Stimulated activated CD8-positive, alpha-beta memory T cell treated with anti-CD3 and anti-CD28 coated beads, Interleukin-4, amount 100 ng/mL, for 1 hour (primary cell): ENCODE results near the gene NAALADL2.
"Not testable (repeated sequence)": the region's sequence is repeated elsewhere in the genome, so short reads cannot be mapped to it uniquely, and the experiment has no call there.

ENCODE experiments used
- DNase-seq, 2 donors: peaks; one replicate each; pipeline ENCODE4 v3.0.0-alpha.2; 2020; ENCODE audit warnings: low read depth in 2 of 2, low spot score in 1 of 2

Gene NAALADL2

GRCh38 chr3:175411946-175412345 is 552.8 kb downstream of the NAALADL2 start:
- DNase-seq: no peak

- DNase-seq: no peak
Observed at GRCh38 chr3:175413926-175414325, 554.8 kb downstream of the NAALADL2 start.

DNA sequence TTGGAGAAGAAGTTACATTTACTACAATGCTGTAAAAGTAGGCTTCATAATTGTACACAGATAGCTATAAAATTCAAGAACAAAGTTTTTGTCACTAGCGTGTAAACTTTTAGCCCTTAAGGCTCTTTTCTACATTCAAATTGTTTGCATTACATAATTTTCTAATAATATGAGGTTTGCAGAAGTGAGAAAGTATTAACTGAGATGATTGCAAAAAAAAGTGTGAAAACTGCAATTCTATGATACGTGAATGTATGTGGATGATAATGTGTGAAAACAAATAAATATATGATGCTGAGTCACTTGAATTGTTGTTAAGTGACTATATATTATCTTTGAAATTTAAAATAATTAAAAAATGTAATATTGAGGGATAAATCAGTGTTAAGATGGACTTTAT is 557.5 kb downstream of the NAALADL2 start:
- no peak for DNase-seq

- no peak for DNase-seq
Observed at GRCh38 chr3:175417426-175417825, 558.3 kb downstream of the NAALADL2 start.

DNA sequence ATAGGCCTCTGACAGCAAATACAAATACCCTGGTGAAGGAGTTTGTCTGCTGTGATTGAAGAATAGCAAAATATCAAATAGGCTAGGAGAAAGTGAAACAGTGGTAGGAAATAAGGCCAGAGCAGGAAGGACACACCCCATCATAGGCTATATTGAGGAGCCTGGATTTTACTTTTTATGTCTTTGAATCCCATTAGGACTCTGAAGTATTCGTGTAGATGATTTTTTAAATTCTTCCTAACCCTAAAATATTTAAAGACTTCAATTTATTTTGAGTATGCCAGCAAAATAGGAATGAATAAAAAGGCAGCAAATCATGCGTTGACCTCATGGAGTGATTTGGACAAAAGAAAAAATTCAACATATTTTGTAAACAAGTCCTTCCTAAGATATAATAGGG is 562.8 kb downstream of the NAALADL2 start:
- DNase-seq: no peak

DNA sequence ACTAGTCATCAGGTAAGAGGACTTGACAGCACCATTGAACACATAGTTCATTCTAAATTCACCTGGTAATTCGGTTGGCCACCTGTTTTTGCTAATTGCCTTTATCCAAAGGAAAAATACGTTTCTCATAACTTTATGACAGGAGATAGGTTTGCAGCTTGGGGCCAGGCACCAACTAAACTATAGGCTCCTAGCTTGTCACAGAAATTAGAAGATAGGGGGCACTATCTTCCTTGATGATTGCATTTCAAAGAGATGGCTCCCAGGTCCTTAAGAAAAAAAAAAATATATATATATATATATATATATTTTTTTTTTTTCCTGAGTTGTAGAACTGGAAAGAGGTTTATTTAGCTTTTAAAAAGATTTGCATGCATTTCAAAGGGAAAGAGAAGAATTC is 563.6 kb downstream of the NAALADL2 start:
- no peak for DNase-seq

DNA sequence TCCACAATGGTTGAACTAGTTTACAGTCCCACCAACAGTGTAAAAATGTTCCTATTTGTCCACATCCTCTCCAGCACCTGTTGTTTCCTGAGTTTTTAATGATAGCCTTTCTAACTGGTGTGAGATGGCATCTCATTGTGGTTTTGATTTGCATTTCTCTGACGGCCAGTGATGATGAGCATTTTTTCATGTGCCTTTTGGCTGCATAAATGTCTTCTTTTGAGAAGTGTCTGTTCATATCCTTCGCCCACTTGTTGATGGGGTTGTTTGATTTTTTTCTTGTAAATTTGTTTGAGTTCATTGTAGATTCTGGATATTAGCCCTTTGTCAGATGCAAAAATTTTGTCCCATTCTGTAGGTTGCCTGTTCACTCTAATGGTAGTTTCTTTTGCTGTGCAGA is 564.7 kb downstream of the NAALADL2 start:
- not testable (repeated sequence) for DNase-seq

DNA sequence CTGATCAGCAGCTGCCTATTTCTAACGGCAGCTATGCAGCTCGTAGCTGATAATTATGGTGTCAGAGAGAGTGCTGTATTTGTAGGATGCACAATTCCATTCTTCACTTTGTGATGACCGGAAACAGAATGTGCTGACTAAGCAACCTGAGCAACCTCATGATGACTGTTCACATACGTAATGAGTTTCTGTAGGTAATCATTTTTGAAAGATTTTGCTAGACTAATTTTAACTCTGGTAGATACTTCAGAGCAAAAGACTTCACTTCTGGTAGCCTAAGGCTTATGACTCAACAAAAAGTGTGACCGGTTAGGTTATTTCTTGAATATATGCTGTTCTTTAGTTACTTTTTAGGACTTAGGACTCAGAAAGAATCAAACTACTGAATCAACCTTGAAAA is 567.7 kb downstream of the NAALADL2 start:
- no peak for DNase-seq

DNA sequence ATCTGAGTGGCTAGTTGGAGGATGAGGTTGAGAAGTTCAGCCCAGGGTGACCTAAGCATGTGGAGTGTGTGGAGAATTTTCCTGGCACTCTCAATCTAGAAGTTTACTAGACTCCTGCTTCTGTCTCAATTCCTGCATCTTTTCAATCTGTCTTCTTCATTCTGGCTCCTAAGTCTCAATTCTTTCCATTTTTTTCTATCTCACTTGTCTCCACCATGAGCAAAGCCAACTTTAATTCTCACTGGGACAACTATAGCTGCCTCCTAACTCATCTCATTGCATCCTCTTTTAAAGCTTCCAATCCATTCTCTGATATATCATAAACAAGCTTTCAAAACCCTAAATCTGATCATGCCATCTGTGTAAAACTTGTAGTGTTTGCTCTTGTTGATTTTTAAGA is 569.3 kb downstream of the NAALADL2 start:
- DNase-seq: no peak

DNA sequence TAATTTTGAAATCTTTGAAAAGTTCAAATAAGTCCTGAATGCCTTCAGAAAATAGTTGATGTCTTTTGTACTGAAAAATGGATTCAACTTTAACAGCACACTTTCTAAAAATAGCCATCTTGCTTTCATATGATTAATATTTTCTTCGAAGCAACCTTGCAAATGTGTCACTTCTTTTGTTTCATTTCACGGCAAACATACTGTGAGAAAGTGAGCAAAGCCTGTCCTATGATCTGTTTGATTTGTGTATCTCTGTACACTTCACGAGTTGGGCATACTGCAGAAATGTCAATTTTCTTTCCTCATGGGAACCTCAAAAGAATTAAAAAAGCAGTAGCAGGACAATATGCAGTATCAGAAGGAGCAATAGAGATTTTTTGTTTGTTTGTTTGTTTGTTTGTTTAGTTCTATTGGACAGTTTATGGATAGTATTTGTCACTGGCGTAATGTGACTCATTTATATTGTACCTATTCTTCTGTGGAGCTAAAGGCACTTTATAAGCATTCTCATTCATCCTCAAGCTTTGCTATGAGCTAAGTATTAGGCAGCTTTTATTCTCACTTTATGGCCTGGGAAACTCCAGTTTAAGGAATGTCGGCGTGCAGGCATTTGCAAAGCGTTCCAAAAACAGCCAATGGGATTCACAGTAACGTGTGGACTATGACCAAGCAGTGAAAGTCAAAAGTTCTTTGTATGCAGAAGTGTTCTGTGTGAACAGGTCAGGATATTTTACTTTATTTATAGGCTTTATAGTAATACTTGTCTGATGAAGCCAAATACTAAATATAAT is 572.0 kb downstream of the NAALADL2 start:
- DNase-seq: no peak

GRCh38 chr3:175432376-175433025 is 573.4 kb downstream of the NAALADL2 start:
- no peak for DNase-seq

- no peak for DNase-seq
Observed at GRCh38 chr3:175433026-175433674, 574.0 kb downstream of the NAALADL2 start.

DNA sequence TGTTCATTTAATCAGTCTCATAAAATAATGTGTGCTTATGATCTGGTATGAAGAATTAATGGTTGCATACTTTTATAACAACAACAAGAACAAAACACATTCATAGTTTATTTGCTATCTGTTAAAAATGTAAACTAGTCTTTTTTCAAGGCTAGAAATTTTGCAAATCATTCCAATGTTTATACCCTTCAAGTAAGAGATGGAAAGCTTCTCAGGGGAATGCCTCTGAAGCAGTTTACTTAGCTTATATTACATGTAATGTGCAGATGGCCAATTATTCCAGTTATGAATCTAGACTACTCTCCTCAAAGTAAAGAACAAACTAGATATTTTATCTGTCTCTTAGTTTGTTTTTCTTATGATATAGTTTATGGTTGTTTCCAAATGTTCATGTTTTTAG is 575.4 kb downstream of the NAALADL2 start:
- DNase-seq: no peak

- DNase-seq: no peak
Observed at GRCh38 chr3:175443682-175444081, 584.5 kb downstream of the NAALADL2 start.

DNA sequence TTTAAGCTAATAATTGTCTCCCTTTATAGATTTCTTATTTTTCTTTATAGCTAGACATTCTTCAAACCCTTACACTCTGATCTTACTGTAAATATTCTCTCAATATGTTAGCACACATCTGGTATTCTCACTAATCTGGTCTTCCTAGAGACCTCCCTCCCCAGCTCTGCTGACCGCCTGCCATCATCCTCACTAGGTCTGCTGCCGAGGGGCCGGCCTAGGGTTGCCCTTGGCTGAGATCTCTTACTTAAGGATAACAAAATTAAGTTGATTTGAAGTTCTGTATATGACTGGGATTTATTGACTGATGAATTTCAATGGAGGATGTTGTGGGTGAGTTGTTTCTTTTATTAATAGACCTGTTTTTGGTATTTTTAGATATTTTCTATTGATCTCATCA is 586.6 kb downstream of the NAALADL2 start:
- no peak for DNase-seq

- no peak for DNase-seq
Observed at GRCh38 chr3:175447521-175447920, 588.4 kb downstream of the NAALADL2 start.

DNA sequence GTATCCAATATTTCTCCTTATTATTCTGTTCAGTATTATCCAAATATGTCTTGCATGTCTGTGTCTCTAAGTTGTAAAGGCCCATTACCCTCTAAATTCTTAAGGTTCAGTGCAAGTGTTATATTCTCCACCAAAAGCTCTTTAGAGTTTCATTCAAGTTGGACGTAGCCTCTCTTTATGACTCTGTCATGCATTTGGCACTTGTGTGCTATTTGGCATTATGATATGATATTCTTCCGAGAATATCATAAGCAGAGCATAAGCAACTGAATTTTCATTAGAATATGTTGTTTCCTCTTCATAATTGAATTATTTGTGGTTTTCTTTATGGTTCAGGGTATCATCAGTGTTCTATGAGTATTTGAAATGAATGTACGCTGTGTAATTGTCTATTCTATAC is 594.2 kb downstream of the NAALADL2 start:
- DNase-seq: no peak

DNA sequence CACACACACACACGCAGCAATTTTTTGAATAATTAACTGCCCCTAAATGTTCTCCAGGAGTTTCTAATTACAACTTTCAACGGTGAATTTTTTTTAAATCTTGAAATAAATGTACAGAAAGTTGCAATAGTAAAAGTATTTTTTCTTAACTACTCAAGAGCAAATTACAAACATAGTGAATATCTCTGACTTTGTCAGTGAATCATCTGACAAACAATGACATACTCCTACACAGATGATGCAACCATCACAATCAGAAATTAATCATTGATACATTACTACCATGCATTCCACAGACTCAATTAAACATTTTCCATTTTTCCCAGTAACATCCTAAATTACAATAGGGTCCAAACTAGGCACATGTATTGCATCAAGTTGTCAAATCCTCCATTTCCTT is 597.3 kb downstream of the NAALADL2 start:
- DNase-seq: no peak

GRCh38 chr3:175457301-175457700 is 598.2 kb downstream of the NAALADL2 start:
- no peak for DNase-seq

DNA sequence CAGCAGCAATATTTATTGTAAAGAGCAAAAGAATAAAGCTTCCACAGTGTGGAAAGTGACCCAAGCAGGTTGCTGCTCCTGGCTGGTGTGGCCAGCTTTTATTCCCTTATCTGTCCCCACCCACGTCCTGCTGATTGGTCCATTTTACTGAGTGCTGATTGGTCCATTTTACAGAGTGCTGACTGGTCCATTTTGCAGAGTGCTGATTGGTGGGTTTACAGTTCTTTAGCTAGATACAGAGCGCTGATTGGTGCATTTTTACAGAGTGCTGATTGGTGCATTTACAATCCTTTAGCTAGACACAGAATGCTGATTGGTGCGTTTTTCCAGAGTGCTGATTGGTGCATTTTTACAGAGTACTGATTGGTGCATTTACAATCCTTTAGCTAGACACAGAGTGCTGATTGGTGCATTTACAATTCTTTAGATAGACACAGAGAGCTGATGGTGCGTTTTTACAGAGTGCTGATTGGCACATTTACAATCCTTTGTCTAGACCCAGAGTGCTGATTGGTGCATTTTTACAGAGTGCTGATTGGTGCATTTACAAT is 601.8 kb downstream of the NAALADL2 start:
- DNase-seq: not testable (repeated sequence)

DNA sequence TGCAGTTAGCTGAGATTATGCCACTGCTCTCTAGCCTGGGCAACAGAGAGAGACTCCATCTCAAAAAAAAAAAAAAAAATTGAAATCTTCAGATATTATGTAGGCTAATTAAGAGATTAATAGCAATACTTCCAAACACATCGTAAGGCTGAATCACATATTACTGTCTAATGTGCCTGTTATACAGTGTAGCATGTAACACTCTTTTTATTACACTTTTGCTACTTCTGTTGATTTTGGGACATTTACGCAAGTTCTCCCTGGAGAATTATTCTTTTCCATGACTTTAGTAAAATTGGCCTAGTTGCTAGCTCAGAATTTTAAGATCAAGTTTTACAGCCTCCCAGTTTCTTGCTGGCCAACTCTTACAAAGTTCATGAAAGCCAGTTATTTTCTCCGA is 605.2 kb downstream of the NAALADL2 start:
- DNase-seq: no peak

DNA sequence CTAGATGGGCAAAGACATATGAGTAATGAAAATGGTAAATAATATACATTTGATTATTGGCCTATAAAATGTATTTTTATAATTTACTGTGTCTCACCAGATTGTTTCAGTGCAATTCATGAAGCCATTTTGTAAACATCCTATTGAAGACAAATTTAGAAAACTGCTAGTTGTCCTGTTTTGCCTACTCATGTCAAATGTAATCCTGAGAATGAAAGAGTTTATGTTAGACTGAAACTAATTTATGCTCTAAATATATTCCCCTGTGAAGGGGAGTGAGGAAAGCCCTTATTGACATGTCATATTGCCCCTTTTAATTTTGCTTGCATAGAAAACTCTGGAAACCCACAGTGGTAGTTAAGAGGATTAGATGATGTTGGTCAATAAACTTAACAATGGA is 610.0 kb downstream of the NAALADL2 start:
- DNase-seq: no peak
